HepG2 (cell line): Measurements from ENCODE around the gene SLA2. TPM values are rescaled to one million over a fixed set of nuclear protein-coding genes. Genes with fewer than 3 reads are reported as not detected.
A peak's percentile ranks its signal among the peaks of the same experiment; 100 is the strongest.

ENCODE experiments used
- CC2D1A ChIP-seq: sonication (generic); formaldehyde crosslinking; IDR thresholded peaks from 2 replicates; pipeline ENCODE4 v1.8.1; 2023; ENCODE audit warnings: mild to moderate bottlenecking, missing genetic modification reagents
- CHD4 ChIP-seq: fragments of 200-600 bp; sonication (generic); IDR thresholded peaks from 2 replicates; pipeline ENCODE4 v1.7.0; 2017; ENCODE audit warnings: mild to moderate bottlenecking, low read length, borderline replicate concordance
- ELF3 ChIP-seq: IDR thresholded peaks from 2 replicates; pipeline ENCODE4 v1.6.1; 2016; ENCODE audit warnings: missing genetic modification reagents, missing compliant biosample characterization
- GFI1 ChIP-seq: sonication (generic); formaldehyde crosslinking; IDR thresholded peaks from 2 replicates; pipeline ENCODE4 v1.5.0; 2020; ENCODE audit warnings: missing genetic modification reagents, mild to moderate bottlenecking, borderline replicate concordance
- HNRNPLL ChIP-seq: fragments of 200-400 bp; formaldehyde crosslinking; IDR thresholded peaks from 2 replicates; pipeline ENCODE4 v1.6.1; 2017; ENCODE audit warnings: mild to moderate bottlenecking, low read depth, low read length; ENCODE audit not compliant: poor library complexity, severe bottlenecking
- IKZF4 ChIP-seq: sonication (generic); formaldehyde crosslinking; IDR thresholded peaks from 2 replicates; pipeline ENCODE4 v1.5.1; 2020; ENCODE audit warnings: borderline replicate concordance, mild to moderate bottlenecking, low read depth, missing genetic modification reagents; ENCODE audit errors: not compliant biosample characterization
- NCOA2 ChIP-seq: sonication (generic); formaldehyde crosslinking; IDR thresholded peaks from 2 replicates; pipeline ENCODE4 v1.8.0; 2022; ENCODE audit warnings: inconsistent platforms
- RAD21 ChIP-seq: fragments of 450-650 bp; formaldehyde crosslinking; IDR thresholded peaks from 2 replicates; pipeline ENCODE4 v1.5.0; 2020; ENCODE audit warnings: mild to moderate bottlenecking
- RORA ChIP-seq: sonication (generic); formaldehyde crosslinking; IDR thresholded peaks from 2 replicates; pipeline ENCODE4 v1.5.0; 2020; ENCODE audit warnings: mild to moderate bottlenecking, missing genetic modification reagents, moderate library complexity
- SNAI1 ChIP-seq: sonication (generic); formaldehyde crosslinking; IDR thresholded peaks from 2 replicates; pipeline ENCODE4 v1.5.0; 2020; ENCODE audit warnings: mild to moderate bottlenecking, missing genetic modification reagents, borderline replicate concordance
- ZNF251 ChIP-seq: sonication (generic); formaldehyde crosslinking; IDR thresholded peaks from 2 replicates; pipeline ENCODE4 v1.9.0; 2021; ENCODE audit warnings: mild to moderate bottlenecking, missing genetic modification reagents
- ZNF292 ChIP-seq: sonication (generic); formaldehyde crosslinking; IDR thresholded peaks from 2 replicates; pipeline ENCODE4 v1.8.1; 2022; ENCODE audit warnings: mild to moderate bottlenecking, low read depth, missing genetic modification reagents, borderline replicate concordance
- ZNF30 ChIP-seq: sonication (generic); formaldehyde crosslinking; IDR thresholded peaks from 2 replicates; pipeline ENCODE4 v1.5.0; 2020; ENCODE audit warnings: mild to moderate bottlenecking, missing genetic modification reagents
- ZNF337 ChIP-seq: sonication (generic); formaldehyde crosslinking; IDR thresholded peaks from 2 replicates; pipeline ENCODE4 v1.5.1; 2020; ENCODE audit warnings: missing genetic modification reagents, low read depth, mild to moderate bottlenecking, borderline replicate concordance
- ZNF672 ChIP-seq: sonication (generic); formaldehyde crosslinking; IDR thresholded peaks from 2 replicates; pipeline ENCODE4 v1.8.1; 2022; ENCODE audit warnings: missing genetic modification reagents
- ZNF746 ChIP-seq: sonication (generic); formaldehyde crosslinking; IDR thresholded peaks from 2 replicates; pipeline ENCODE4 v1.8.0; 2022; ENCODE audit warnings: mild to moderate bottlenecking, missing genetic modification reagents
- polyA plus RNA-seq, 8 experiments: library from polyadenylated mRNA; depleted of rRNA in 3 of 8; stranded (reverse) in 7 of 8; unstranded in 1 of 8; fragments of >200 nt; fragmentation: Illumina TruSeq in 4 of 8; extraction: Trizol in 4 of 8; gene quantifications; 2 replicates each; pipeline versions ENCODE4 v1.2.1 to v1.2.3, GENCODE V29; 2011 to 2016; ENCODE audit warnings: low read depth in 4 of 8, missing spikeins in 1 of 8, mixed read lengths in 1 of 8; ENCODE audit not compliant: insufficient read depth in 1 of 8
- total RNA-seq, 5 experiments: library from RNA; depleted of rRNA; stranded (reverse); fragments of >200 nt; fragmentation: Illumina TruSeq; extraction: Trizol; gene quantifications; 2 replicates each; pipeline ENCODE4 v1.2.3, GENCODE V29; 2016; ENCODE audit warnings: low read depth in 1 of 5
- TF ChIP-seq, protein P1 (sequence below): sonication (generic); formaldehyde crosslinking; IDR thresholded peaks from 2 replicates; pipeline ENCODE4 v1.4.0; 2020; ENCODE audit warnings: missing genetic modification reagents
- TF ChIP-seq, protein P2 (sequence below), 2 experiments: sonication (generic) in 1 of 2; formaldehyde crosslinking in 1 of 2; IDR thresholded peaks; 2 replicates each; pipeline versions ENCODE4 v1.6.1 to v1.9.0; 2014 to 2022; ENCODE audit warnings: antibody characterized with exemption in 1 of 2, borderline replicate concordance in 1 of 2, inconsistent platforms in 1 of 2, low read depth in 1 of 2, missing genetic modification reagents in 1 of 2
- TF ChIP-seq, protein P3 (sequence below): sonication (generic); formaldehyde crosslinking; conservative IDR thresholded peaks from 2 replicates; pipeline ENCODE4 v1.8.0; 2022; ENCODE audit warnings: mild to moderate bottlenecking, moderate library complexity, missing genetic modification reagents

SLA2 gene
- total and polyA plus RNA-seq, 2 of the 13 experiments (the other 11 are each of a cell fraction or from before 2014, with no cell fraction given), result 1.6 to 3.6 TPM

DNA sequence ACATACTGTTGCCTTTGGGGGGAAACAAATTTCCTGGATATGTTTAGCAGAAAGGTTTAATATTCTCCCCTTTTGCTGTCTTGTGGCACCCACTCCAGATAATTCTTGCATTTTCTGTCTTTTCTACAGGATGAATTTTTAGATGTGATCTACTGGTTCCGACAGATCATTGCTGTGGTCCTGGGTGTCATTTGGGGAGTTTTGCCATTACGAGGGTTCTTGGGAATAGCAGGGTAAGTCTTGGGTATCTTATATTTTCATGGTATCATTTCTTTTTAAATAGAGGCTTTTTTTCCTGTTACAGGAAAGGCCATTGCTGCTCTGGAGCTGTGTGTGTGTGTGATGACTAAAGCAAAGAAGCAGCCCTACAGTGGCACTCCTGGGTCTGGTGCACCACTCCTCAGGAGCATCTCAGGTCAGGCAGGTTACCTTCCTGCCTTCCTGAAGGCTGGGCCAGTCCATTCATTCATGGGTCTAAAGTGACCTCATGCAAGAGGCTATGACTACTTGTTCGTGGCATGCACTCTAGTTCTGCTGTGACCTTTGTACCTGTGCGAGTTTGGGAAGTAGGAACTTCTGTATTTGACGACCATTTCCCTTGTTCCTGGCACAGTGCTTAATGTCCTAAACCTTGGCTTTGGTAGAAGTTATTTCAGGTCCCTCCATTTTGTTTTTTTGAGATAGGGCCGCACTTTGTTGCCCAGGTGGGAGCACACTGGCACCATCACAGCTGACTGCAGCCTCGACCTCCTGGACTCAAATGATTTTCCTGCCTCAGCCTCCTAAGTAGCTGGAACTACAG lies 38.2 kb downstream of the SLA2 start (continued):
- TF ChIP-seq, protein P1, sequence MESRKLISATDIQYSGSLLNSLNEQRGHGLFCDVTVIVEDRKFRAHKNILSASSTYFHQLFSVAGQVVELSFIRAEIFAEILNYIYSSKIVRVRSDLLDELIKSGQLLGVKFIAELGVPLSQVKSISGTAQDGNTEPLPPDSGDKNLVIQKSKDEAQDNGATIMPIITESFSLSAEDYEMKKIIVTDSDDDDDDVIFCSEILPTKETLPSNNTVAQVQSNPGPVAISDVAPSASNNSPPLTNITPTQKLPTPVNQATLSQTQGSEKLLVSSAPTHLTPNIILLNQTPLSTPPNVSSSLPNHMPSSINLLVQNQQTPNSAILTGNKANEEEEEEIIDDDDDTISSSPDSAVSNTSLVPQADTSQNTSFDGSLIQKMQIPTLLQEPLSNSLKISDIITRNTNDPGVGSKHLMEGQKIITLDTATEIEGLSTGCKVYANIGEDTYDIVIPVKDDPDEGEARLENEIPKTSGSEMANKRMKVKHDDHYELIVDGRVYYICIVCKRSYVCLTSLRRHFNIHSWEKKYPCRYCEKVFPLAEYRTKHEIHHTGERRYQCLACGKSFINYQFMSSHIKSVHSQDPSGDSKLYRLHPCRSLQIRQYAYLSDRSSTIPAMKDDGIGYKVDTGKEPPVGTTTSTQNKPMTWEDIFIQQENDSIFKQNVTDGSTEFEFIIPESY, result peak; percentile 20; the same call in 1 of the 2 replicates
- TF ChIP-seq IKZF4 (CRISPR knock-in tag) (no peak), CHD4 (no peak), ZNF251 (CRISPR knock-in tag) (no peak), ZNF337 (CRISPR knock-in tag) (no peak), NCOA2 (CRISPR knock-in tag) (peak; percentile 59), ZNF672 (CRISPR knock-in tag) (no peak), GFI1 (CRISPR knock-in tag) (no peak), SNAI1 (CRISPR knock-in tag) (no peak), ZNF746 (no peak), ZNF292 (CRISPR knock-in tag) (peak; percentile 57; the same call in 1 of the 2 replicates), RAD21 (CRISPR knock-in tag) (no peak), CC2D1A (CRISPR knock-in tag) (no peak), HNRNPLL (no peak), ELF3 (CRISPR knock-in tag) (peak; percentile 87), RORA (CRISPR knock-in tag) (no peak), ZNF30 (CRISPR knock-in tag) (no peak)
- TF ChIP-seq, protein P2, sequence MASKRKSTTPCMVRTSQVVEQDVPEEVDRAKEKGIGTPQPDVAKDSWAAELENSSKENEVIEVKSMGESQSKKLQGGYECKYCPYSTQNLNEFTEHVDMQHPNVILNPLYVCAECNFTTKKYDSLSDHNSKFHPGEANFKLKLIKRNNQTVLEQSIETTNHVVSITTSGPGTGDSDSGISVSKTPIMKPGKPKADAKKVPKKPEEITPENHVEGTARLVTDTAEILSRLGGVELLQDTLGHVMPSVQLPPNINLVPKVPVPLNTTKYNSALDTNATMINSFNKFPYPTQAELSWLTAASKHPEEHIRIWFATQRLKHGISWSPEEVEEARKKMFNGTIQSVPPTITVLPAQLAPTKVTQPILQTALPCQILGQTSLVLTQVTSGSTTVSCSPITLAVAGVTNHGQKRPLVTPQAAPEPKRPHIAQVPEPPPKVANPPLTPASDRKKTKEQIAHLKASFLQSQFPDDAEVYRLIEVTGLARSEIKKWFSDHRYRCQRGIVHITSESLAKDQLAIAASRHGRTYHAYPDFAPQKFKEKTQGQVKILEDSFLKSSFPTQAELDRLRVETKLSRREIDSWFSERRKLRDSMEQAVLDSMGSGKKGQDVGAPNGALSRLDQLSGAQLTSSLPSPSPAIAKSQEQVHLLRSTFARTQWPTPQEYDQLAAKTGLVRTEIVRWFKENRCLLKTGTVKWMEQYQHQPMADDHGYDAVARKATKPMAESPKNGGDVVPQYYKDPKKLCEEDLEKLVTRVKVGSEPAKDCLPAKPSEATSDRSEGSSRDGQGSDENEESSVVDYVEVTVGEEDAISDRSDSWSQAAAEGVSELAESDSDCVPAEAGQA (IDR thresholded peaks at IDR 0.05; ENCODE audit: low read depth), result no peak
- TF ChIP-seq, protein P2 (CRISPR knock-in tag; IDR thresholded peaks at IDR 0.05; ENCODE audit: borderline replicate concordance), result no peak
- TF ChIP-seq, protein P3, sequence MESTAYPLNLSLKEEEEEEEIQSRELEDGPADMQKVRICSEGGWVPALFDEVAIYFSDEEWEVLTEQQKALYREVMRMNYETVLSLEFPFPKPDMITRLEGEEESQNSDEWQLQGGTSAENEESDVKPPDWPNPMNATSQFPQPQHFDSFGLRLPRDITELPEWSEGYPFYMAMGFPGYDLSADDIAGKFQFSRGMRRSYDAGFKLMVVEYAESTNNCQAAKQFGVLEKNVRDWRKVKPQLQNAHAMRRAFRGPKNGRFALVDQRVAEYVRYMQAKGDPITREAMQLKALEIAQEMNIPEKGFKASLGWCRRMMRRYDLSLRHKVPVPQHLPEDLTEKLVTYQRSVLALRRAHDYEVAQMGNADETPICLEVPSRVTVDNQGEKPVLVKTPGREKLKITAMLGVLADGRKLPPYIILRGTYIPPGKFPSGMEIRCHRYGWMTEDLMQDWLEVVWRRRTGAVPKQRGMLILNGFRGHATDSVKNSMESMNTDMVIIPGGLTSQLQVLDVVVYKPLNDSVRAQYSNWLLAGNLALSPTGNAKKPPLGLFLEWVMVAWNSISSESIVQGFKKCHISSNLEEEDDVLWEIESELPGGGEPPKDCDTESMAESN (CRISPR knock-in tag), result 0 out of 2 replicates have a peak, but pooled peaks have one; percentile 29
